ENCODE results near the gene TRERF1.
"Not testable (repeated sequence)": the region's sequence is repeated elsewhere in the genome, so short reads cannot be mapped to it uniquely, and the experiment has no call there.

The TRERF1 gene

DNA sequence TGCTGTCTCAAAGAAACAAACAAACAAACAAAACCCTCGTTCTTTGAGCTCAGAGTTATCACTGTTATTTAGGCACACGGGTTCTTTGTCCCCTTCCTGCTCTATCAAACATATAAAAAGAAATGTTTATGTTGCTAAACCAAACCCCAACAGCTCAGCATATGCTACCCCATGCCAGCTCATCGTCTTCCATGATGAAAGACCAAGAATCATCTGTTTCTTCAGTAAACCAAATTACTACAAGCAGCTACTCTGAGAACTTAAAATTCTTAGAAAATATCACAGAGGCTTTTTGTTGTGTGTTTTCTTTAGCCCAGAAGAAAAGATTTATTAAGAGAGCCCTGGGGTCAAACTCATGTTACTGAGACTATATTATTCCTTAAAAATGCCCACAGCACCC, 4.7 kb downstream of the TRERF1 start:
- Histone ChIP-seq H3K27me3 (ENCODE audit: low read length) (no peaks in the 10 kb centered on the region), H3K36me3 (ENCODE audit: low read length) (no peaks in the 10 kb centered on the region), H3K79me2 (ENCODE audit: insufficient read depth, low read length) (no peaks in the 10 kb centered on the region), H3K4me2 (ENCODE audit: low read depth, low read length, poor library complexity, severe bottlenecking) (no peak overlapping the region), H3K4me3 (ENCODE audit: insufficient read depth, low read length, poor library complexity, severe bottlenecking) (no peak overlapping the region), H3K27ac (ENCODE audit: low read depth, low read length) (no peak overlapping the region), H3K9me3 (ENCODE audit: insufficient read depth, low read length) (no peaks in the 10 kb centered on the region), H4K20me1 (ENCODE audit: low read depth, low read length) (0 out of 2 replicates have a peak, but pooled peaks cover 8% of the 10 kb centered on the region), H3K9me2 (replicated peaks; ENCODE audit: insufficient read depth, low read length) (no peaks in the 10 kb centered on the region), H3K9ac (ENCODE audit: low read length) (no peak overlapping the region), H2AFZ (ENCODE audit: low read depth, low read length, severe bottlenecking) (no peak overlapping the region), H3F3A (ENCODE audit: insufficient read depth) (0 out of 2 replicates have a peak, but pooled peaks cover 4% of the 10 kb centered on the region)
- TF ChIP-seq, protein P1, sequence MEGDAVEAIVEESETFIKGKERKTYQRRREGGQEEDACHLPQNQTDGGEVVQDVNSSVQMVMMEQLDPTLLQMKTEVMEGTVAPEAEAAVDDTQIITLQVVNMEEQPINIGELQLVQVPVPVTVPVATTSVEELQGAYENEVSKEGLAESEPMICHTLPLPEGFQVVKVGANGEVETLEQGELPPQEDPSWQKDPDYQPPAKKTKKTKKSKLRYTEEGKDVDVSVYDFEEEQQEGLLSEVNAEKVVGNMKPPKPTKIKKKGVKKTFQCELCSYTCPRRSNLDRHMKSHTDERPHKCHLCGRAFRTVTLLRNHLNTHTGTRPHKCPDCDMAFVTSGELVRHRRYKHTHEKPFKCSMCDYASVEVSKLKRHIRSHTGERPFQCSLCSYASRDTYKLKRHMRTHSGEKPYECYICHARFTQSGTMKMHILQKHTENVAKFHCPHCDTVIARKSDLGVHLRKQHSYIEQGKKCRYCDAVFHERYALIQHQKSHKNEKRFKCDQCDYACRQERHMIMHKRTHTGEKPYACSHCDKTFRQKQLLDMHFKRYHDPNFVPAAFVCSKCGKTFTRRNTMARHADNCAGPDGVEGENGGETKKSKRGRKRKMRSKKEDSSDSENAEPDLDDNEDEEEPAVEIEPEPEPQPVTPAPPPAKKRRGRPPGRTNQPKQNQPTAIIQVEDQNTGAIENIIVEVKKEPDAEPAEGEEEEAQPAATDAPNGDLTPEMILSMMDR (IDR thresholded peaks at IDR 0.05; ENCODE audit: insufficient read depth, low read length, poor library complexity, severe bottlenecking), result no peak
- no peak for TF ChIP-seq EZH2phosphoT487 (conservative IDR thresholded peaks at IDR 0.05; ENCODE audit: low read length)

DNA sequence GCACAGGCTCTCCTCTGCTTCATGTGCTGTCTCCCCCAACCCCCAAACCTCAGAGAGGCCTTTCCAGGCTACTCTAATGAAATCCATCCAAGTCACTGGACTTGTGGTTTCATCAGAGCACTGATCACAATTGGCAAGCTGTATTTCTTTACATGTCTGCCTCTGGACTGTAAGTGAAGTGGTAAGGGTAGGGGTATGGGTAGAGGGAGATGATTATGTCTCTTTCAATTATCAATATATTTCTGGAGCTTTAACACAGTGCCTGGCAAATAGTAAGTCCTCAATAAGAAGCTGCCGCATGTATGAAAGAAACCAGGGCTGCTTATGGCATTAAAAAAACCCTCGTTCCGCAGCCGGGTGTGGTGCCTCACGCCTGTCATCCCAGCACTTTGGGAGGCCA, 5.4 kb downstream of the TRERF1 start:
- Histone ChIP-seq H3K79me2 (ENCODE audit: insufficient read depth, low read length) (no peaks in the 10 kb centered on the region), H3K9ac (ENCODE audit: low read length) (no peak overlapping the region), H3K4me3 (ENCODE audit: insufficient read depth, low read length, poor library complexity, severe bottlenecking) (no peak overlapping the region), H2AFZ (ENCODE audit: low read depth, low read length, severe bottlenecking) (no peak overlapping the region), H3K27me3 (ENCODE audit: low read length) (no peaks in the 10 kb centered on the region), H3F3A (ENCODE audit: insufficient read depth) (0 out of 2 replicates have a peak, but pooled peaks cover 4% of the 10 kb centered on the region), H3K36me3 (ENCODE audit: low read length) (no peaks in the 10 kb centered on the region), H3K9me3 (ENCODE audit: insufficient read depth, low read length) (no peaks in the 10 kb centered on the region), H3K4me2 (ENCODE audit: low read depth, low read length, poor library complexity, severe bottlenecking) (no peak overlapping the region), H3K9me2 (replicated peaks; ENCODE audit: insufficient read depth, low read length) (no peaks in the 10 kb centered on the region), H4K20me1 (ENCODE audit: low read depth, low read length) (0 out of 2 replicates have a peak, but pooled peaks cover 8% of the 10 kb centered on the region), H3K27ac (ENCODE audit: low read depth, low read length) (no peak overlapping the region)
- no peak for TF ChIP-seq EZH2phosphoT487 (conservative IDR thresholded peaks at IDR 0.05; ENCODE audit: low read length)
- TF ChIP-seq, protein P1 (IDR thresholded peaks at IDR 0.05; ENCODE audit: insufficient read depth, low read length, poor library complexity, severe bottlenecking), result no peak

- H3K4me2 ChIP-seq (ENCODE audit: low read depth, low read length, poor library complexity, severe bottlenecking); H3F3A ChIP-seq (ENCODE audit: insufficient read depth); H3K9ac ChIP-seq (ENCODE audit: low read length); H3K4me3 ChIP-seq (ENCODE audit: insufficient read depth, low read length, poor library complexity, severe bottlenecking); H3K36me3 ChIP-seq (ENCODE audit: low read length); H3K9me3 ChIP-seq (ENCODE audit: insufficient read depth, low read length); H3K27me3 ChIP-seq (ENCODE audit: low read length); H3K27ac ChIP-seq (ENCODE audit: low read depth, low read length); H3K79me2 ChIP-seq (ENCODE audit: insufficient read depth, low read length); H2AFZ ChIP-seq (ENCODE audit: low read depth, low read length, severe bottlenecking); H3K9me2 ChIP-seq (replicated peaks; ENCODE audit: insufficient read depth, low read length): not testable (repeated sequence)
- H4K20me1 ChIP-seq (ENCODE audit: low read depth, low read length), result 0 out of 2 replicates have a peak, but pooled peaks cover 12% of the 10 kb centered on the region
Measured at GRCh38 chr6:42445955-42446354, 5.8 kb downstream of the TRERF1 start.

DNA sequence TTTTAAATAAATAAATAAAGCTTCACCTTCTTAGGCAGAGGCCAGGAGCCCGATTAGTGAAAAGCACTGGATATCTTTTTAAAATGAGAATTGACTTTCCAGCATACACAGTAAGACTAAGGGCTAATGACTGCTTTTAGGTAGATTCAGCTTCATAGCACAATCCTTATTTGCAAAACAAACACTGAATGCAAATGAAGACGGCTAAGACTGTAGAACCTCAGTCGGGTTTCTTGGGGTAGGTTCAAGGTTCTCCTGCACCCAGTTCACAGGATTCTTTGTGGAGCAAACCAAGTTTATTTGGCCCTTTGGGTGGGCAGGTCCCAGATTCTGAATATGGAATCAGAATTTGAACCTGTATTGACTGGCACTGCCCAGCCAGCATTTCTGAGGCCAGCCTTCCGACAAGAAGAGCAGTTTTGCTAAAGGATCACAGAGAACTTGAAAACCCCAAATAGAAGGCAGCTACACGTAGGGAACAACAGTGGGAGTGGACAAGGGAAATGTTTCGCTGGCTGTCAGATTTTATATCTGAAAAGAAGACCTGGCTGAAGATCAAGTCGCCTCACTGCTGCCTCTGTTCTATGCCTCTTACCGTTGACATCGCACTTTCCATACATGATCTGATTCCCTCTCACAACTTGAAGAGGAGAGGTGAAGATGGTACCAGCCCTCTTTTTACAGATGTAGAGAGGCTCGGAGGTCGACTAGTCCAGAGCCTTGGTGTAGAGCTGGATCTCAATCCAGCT, 8.2 kb downstream of the TRERF1 start:
- Histone ChIP-seq H3F3A (ENCODE audit: insufficient read depth) (no peaks in the 10 kb centered on the region), H2AFZ (ENCODE audit: low read depth, low read length, severe bottlenecking) (no peak overlapping the region), H3K79me2 (ENCODE audit: insufficient read depth, low read length) (no peaks in the 10 kb centered on the region), H3K4me2 (ENCODE audit: low read depth, low read length, poor library complexity, severe bottlenecking) (no peak overlapping the region), H3K9ac (ENCODE audit: low read length) (no peak overlapping the region), H3K36me3 (ENCODE audit: low read length) (no peaks in the 10 kb centered on the region), H3K27ac (ENCODE audit: low read depth, low read length) (no peak overlapping the region), H3K27me3 (ENCODE audit: low read length) (no peaks in the 10 kb centered on the region), H4K20me1 (ENCODE audit: low read depth, low read length) (0 out of 2 replicates have a peak, but pooled peaks cover 13% of the 10 kb centered on the region), H3K9me2 (replicated peaks; ENCODE audit: insufficient read depth, low read length) (no peaks in the 10 kb centered on the region), H3K9me3 (ENCODE audit: insufficient read depth, low read length) (no peaks in the 10 kb centered on the region), H3K4me3 (ENCODE audit: insufficient read depth, low read length, poor library complexity, severe bottlenecking) (no peak overlapping the region)
- TF ChIP-seq EZH2phosphoT487 (conservative IDR thresholded peaks at IDR 0.05; ENCODE audit: low read length), result no peak
